HUES48 (cell line): Measurements from ENCODE around the gene HES2.
A peak's percentile ranks its signal among the peaks of the same experiment; 100 is the strongest.
"Not testable (repeated sequence)": the region's sequence is repeated elsewhere in the genome, so short reads cannot be mapped to it uniquely, and the experiment has no call there.

ENCODE experiments used
- H3K27ac ChIP-seq: one replicate; pipeline ENCODE4 v1.7.0; 2013; ENCODE audit warnings: low read depth, low read length, inconsistent platforms
- H3K27me3 ChIP-seq: 2 replicates; pipeline ENCODE4 v1.6.1; 2013; ENCODE audit warnings: mild to moderate bottlenecking, low read length; ENCODE audit not compliant: control insufficient read depth, insufficient read depth
- H3K36me3 ChIP-seq: 2 replicates; pipeline ENCODE4 v1.6.1; 2013; ENCODE audit warnings: low read length; ENCODE audit not compliant: control insufficient read depth, insufficient read depth
- H3K4me1 ChIP-seq: 2 replicates; pipeline ENCODE4 v1.6.1; 2013; ENCODE audit warnings: mild to moderate bottlenecking, low read length; ENCODE audit not compliant: control insufficient read depth, insufficient read depth
- H3K4me3 ChIP-seq: 2 replicates; pipeline ENCODE4 v1.5.1; 2013; ENCODE audit warnings: mild to moderate bottlenecking, low read depth, low read length
- H3K9ac ChIP-seq: 2 replicates; pipeline ENCODE4 v1.6.1; 2013; ENCODE audit warnings: mild to moderate bottlenecking, low read depth, low read length, moderate library complexity
- H3K9me3 ChIP-seq: 2 replicates; pipeline ENCODE4 v1.6.1; 2013; ENCODE audit warnings: low read length; ENCODE audit not compliant: control insufficient read depth, insufficient read depth

The HES2 gene

DNA sequence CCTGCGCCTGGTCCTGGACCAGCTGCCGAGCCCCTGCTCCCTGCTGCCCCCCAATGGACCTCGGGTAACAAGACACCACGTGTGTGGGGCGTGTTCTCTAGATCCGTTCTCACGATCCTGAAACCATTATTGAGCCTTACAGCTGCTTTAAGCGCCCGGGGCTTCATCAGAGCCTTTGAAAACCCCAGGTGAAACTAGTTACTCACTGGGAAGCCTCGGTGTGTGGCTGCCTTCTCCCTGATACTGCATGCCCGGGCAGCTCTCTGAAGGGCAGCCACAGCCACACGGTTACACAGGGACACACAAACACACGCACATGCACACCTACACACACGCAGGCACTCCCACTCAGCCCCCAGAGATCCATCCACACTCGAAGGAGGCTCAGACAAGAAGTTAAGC is 5.3 kb downstream of the HES2 start:
- Histone ChIP-seq H3K4me3 (no peak overlapping the region), H3K9me3 (no peaks in the 10 kb centered on the region), H3K4me1 (peaks cover 11% of the 10 kb centered on the region), H3K27ac (peak overlapping the region; percentile 0), H3K27me3 (peaks cover 62% of the 10 kb centered on the region), H3K36me3 (no peaks in the 10 kb centered on the region), H3K9ac (no peak overlapping the region; the same call in 1 of the 2 replicates)

DNA sequence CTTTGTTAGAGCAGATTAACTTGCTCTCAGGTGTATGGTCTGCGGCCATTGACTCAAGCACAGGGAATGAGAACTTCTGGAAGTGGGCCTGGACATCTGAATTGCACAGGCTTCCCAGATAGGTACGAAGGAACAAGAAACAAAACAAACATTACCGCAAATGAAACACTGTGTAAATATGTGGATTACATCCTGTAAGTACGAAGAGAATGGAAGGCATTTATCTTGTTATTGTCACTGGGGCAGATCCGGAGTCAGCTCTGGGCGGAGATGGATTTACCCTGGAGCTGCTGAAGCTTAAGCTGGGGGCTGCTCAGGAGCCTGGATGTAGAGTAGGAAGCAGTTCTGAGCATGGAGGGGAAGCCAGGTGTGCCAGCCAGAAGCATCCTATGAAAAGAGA is 6.8 kb downstream of the HES2 start:
- Histone ChIP-seq H3K4me3 (no peak overlapping the region), H3K9me3 (no peaks in the 10 kb centered on the region), H3K4me1 (peaks cover 11% of the 10 kb centered on the region), H3K36me3 (no peaks in the 10 kb centered on the region), H3K27me3 (peaks cover 47% of the 10 kb centered on the region), H3K27ac (no peak overlapping the region), H3K9ac (no peak overlapping the region)

DNA sequence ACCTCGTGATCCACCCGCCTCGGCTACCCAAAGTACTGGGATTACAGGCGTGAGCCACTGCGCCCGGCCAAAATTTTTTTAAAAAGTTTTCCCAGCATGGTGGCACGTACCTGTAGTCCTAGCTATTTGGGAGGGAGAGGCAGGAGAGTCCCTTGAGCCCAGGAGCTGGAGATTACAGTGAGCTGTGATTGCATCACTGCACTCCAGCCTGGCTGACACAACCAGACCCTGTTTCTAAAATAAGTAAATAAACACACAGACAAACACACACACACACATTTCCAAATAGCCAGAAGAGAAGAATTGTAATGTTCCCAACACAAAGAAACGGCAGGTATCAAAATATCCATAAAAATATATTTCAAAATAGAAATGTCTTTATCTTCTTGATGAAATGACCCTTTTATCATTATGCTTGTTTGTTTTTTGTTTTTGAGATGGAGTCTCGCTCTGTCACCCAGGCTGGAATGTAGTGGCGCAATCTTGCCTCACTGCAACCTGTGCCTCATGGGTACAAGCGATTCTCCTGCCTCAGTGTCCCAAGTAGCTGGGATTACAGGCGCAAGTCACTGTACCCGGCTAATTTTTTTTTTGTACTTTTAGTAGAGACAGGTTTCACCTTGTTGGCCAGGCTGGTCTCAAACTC is 9.3 kb downstream of the HES2 start:
- Histone ChIP-seq H3K9me3 (no peaks in the 10 kb centered on the region), H3K36me3 (no peaks in the 10 kb centered on the region), H3K27me3 (peaks cover 26% of the 10 kb centered on the region), H3K4me3 (no peak overlapping the region), H3K27ac (no peak overlapping the region), H3K9ac (no peak overlapping the region), H3K4me1 (peaks cover 10% of the 10 kb centered on the region)

DNA sequence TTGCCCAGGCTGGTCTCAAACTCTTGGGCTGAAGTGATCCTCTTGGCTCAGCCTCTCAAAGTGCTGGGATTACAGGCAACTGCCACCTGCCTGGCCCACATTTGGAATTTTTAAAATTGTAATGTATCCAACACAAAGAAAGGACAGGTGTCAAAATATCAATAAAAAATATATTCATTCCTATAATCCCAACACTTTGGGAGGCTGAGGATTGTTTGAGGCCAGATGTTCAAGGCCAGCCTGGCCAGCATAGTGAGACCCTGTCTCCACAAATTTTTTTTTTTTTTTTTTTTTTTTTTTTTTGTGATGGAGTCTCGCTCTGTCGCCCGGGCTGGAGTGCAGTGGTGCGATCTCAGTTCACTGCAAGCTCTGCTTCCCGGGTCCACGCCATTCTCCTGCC is 10.0 kb downstream of the HES2 start:
- H3K4me1 ChIP-seq = peaks cover 3% of the 10 kb centered on the region
- H3K27ac ChIP-seq = no peak overlapping the region
- peaks cover 23% of the 10 kb centered on the region for H3K27me3 ChIP-seq
- H3K9ac ChIP-seq = no peak overlapping the region
- no peaks in the 10 kb centered on the region for H3K36me3 ChIP-seq
- no peak overlapping the region for H3K4me3 ChIP-seq
- no peaks in the 10 kb centered on the region for H3K9me3 ChIP-seq

DNA sequence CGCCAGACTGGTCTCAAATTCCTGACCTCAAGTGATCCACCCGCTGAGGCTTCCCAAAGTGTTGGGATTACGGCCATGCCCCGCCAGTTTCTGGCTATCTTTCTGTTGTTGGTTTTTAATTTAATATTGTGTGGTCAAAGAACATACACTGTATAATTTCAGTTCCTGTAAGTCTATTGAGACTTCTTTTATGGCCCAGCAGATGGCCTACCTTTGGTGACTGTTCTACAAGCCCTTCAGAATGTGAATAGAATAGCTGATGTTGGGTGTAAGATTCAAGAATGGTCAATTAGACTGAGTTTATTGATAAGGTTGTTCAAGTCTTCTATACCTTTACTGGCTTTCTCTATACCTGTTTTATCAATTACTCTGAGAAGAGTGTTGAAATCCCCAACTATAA is 10.7 kb downstream of the HES2 start:
- no peak overlapping the region for H3K4me3 ChIP-seq
- H3K36me3 ChIP-seq = no peaks in the 10 kb centered on the region
- H3K27me3 ChIP-seq = peaks cover 16% of the 10 kb centered on the region
- H3K9me3 ChIP-seq = no peaks in the 10 kb centered on the region
- H3K9ac ChIP-seq = no peak overlapping the region
- no peak overlapping the region for H3K27ac ChIP-seq
- no peaks in the 10 kb centered on the region for H3K4me1 ChIP-seq

DNA sequence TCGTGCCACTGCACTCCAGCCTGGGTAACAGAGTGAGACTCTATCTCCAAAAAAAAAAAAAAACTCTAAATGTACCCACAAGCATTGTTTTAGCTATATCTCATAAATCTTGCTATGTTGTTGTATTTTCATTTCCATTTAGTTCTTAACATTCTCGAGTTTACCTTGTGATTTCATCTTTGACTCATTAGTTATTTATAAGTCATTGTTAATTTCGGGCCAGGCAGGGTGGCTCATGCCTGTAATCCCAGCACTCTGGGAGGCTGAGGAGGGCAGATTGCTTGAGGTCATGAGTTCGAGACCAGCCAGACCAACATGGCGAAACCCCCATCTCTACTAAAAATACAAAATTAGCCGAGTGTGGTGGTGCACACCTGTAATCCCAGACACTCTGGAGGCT is 11.7 kb downstream of the HES2 start:
- Histone ChIP-seq H3K9ac (no peak overlapping the region), H3K4me3 (no peak overlapping the region), H3K27me3 (peaks cover 13% of the 10 kb centered on the region), H3K27ac (no peak overlapping the region), H3K4me1 (no peaks in the 10 kb centered on the region), H3K9me3 (no peaks in the 10 kb centered on the region), H3K36me3 (no peaks in the 10 kb centered on the region)

DNA sequence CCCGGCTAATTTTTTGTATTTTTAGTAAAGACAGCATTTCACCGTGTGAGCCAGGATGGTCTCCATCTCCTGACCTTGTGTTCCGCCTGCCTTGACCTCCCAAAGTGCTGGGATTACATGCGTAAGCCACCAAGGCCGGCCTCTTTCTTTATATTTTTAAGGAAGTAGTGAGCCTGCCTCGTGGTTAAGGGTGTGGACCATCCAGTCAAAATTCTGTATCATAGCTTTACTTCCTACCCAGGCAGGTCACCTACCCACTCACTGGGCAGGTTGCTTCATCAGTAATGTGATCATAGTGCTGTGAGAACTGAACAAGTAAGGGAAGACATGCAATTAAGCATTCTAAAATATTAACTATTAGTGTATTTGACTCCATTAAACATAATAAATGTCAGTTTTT is 18.0 kb downstream of the HES2 start:
- Histone ChIP-seq H3K9ac (no peak overlapping the region), H3K4me1 (no peaks in the 10 kb centered on the region), H3K4me3 (no peak overlapping the region), H3K27me3 (peaks cover 8% of the 10 kb centered on the region; the same call in 1 of the 2 replicates), H3K36me3 (no peaks in the 10 kb centered on the region), H3K27ac (no peak overlapping the region), H3K9me3 (no peaks in the 10 kb centered on the region)

DNA sequence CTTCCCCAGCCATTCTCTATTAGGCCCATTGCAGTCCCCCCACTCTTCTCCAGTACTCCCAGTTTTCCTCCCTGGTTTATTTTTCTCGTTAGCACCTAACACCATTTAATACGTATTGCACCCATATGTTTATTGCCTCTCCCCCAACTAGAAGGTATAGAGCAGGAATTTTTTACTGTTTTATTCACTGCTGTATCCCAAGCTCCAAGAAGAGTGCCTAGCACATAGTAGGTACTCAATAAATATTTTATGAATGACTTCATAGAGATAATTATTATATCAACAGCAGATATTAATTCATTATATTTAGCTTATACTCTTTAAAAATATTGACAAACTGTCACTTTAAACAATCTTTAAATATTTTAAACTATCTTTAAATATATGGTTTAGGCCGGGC is 20.4 kb downstream of the HES2 start:
- H3K27ac ChIP-seq = no peak overlapping the region
- no peaks in the 10 kb centered on the region; the same call in 1 of the 2 replicates for H3K27me3 ChIP-seq
- H3K4me3 ChIP-seq = no peak overlapping the region
- no peaks in the 10 kb centered on the region for H3K36me3 ChIP-seq
- H3K9me3 ChIP-seq = no peaks in the 10 kb centered on the region
- no peak overlapping the region for H3K9ac ChIP-seq
- no peaks in the 10 kb centered on the region for H3K4me1 ChIP-seq

DNA sequence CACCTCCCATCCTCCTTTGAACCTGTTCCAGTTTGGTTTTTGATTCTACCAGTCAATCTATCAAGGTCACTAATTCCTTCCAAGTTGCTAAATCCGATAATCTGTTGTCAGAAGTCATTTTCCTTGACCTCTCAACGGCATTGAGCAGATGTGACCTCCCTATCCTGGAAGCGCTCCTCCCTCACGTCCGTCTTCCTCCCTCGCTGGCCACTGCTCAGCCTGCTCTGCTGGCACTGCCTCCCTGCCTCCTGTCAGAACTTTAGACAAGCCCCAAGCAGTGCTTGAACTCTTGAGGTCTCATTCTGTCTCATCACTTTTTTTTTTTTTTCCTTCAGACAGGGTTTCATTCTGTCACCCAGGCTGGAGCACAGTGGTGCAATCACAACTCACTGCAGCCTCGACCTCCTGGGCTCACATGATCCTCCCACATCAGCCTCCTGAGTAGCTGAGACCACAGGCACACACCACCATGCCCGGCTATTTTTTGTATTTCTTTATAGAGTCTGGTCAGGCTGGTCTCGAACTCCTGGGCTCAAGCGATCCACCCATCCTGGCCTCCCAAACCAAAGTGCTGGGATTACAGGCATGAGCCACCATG is 21.8 kb downstream of the HES2 start:
- Histone ChIP-seq H3K9me3 (no peaks in the 10 kb centered on the region), H3K4me3 (no peak overlapping the region), H3K27ac (no peak overlapping the region), H3K36me3 (no peaks in the 10 kb centered on the region), H3K9ac (no peak overlapping the region), H3K4me1 (no peaks in the 10 kb centered on the region), H3K27me3 (no peaks in the 10 kb centered on the region; the same call in 1 of the 2 replicates)

DNA sequence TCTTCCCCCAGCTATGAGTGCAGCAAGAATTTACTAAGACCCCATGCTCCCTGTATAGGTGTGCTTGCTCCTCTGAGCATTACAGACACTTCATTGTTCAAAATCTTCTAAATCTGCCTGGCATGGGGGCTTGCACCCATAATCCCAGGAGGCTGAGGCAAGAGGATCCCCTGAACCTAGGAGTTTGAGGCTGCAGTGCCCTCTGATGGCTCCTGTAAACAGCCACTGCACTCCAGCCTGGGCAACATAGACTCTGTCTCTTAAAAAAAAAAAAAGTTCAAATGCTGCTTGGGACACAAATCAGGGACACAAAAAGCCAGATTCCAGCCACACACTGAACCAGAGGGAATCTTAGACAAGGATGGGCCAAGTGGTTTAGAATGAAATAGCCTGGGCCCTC is 22.7 kb downstream of the HES2 start:
- Histone ChIP-seq H3K4me1 (0 out of 2 replicates have a peak, but pooled peaks cover 4% of the 10 kb centered on the region), H3K9me3 (no peaks in the 10 kb centered on the region), H3K36me3 (no peaks in the 10 kb centered on the region), H3K4me3 (no peak overlapping the region), H3K9ac (no peak overlapping the region), H3K27me3 (no peaks in the 10 kb centered on the region), H3K27ac (no peak overlapping the region)

DNA sequence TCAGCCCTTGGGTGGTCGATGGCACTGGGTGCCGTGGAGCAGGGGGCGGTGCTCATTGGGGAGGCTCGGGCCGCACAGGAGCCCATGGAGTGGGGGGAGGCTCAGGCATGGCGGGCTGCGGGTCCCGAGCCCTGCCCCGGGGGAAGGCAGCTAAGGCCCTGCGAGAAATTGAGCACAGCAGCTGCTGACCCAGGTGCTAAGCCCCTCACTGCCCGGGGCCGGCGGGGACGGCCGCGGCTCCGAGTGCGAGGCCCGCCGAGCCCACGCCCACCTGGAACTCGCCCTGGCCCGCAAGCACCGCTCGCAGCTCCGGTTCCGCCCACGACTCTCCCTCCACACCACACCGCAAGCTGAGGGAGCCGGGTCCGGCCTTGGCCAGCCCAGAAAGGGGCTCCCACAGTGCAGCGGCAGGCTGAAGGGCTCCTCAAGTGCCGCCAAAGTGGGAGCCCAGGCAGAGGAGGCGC is 23.9 kb downstream of the HES2 start:
- not testable (repeated sequence) for H3K4me3 ChIP-seq, H3K9ac ChIP-seq, H3K36me3 ChIP-seq, H3K9me3 ChIP-seq, H3K4me1 ChIP-seq, H3K27ac ChIP-seq, H3K27me3 ChIP-seq
